Superior temporal gyrus (tissue), 1 donor: Measurements from ENCODE around the gene NMNAT1.
"Not testable (repeated sequence)": the region's sequence is repeated elsewhere in the genome, so short reads cannot be mapped to it uniquely, and the experiment has no call there.

ENCODE experiments used
- DNase-seq: peaks from one replicate; pipeline ENCODE4 v3.0.0-alpha.2; 2016; ENCODE audit errors: extremely low spot score

NMNAT1 gene

DNA sequence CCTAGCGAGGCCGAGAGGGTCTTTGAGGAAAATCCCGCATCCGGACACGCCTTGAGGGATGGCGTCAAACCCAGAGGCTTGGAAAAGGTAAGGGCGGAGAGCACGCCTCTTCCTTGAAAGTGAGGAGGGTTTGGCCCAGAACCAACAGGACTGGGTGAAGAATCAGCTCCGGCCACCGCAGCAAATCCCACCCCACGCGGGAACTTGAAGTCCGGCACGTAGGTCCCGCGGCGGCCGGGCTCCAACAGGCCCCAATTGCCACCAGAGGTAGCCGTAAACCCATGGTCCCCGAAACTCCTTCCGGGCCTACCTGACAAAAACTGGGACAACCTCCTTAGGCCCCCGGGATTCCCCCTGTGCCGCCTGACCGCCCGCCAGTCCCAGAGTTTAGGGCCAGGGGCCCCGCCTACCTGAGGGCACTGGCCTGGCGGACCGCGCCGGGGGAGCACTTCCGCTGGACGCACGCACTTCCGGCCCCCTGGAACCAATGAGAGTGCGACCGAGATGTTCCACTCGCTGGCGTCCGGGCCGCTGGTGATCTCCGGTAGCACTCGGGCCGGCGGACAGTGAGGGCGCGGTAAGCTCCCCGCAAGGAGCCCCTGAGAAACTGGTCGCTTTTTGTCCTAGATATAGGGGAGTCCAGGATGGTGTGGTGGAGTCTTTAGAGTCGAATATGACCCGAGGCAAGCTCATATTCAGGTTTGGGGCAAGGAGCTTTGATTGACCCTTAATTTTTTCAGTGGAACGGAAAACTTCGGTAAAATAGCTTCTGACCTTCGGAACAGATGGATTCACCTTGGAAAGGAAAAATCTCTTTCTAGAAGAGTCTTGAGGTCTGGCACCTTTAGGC is at the start of gene NMNAT1, which contains the start of gene LZIC:
Gene NMNAT1, plus strand, starts transcription at position 537 of the 850 bp plus-strand sequence. CDS start 28,599 bp downstream, outside the sequence.
Gene LZIC, minus strand, starts transcription at position 453 of the 850 bp plus-strand sequence. CDS start 6,772 bp downstream, outside the sequence.
- DNase-seq = peak; percentile 94

DNA sequence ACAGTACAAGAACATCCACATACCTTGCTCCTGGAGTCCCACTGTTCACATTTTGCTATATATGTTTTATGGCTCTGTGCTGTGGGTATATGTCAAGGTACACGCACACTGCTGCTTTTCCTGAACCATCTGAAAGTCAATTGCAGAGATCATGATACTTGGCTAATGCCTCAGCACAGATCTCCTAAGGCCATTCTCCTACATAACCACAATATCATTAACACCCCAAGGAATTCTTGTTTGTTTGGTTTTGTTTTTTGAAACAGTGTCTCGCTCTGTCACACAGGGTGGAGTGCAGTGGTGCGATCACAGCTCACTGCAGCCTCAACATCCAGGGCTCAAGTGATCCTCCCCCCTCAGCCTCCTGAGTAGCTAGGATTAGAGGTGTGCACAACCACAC is 49.2 kb upstream of the NMNAT1 start:
- DNase-seq = no peak

DNA sequence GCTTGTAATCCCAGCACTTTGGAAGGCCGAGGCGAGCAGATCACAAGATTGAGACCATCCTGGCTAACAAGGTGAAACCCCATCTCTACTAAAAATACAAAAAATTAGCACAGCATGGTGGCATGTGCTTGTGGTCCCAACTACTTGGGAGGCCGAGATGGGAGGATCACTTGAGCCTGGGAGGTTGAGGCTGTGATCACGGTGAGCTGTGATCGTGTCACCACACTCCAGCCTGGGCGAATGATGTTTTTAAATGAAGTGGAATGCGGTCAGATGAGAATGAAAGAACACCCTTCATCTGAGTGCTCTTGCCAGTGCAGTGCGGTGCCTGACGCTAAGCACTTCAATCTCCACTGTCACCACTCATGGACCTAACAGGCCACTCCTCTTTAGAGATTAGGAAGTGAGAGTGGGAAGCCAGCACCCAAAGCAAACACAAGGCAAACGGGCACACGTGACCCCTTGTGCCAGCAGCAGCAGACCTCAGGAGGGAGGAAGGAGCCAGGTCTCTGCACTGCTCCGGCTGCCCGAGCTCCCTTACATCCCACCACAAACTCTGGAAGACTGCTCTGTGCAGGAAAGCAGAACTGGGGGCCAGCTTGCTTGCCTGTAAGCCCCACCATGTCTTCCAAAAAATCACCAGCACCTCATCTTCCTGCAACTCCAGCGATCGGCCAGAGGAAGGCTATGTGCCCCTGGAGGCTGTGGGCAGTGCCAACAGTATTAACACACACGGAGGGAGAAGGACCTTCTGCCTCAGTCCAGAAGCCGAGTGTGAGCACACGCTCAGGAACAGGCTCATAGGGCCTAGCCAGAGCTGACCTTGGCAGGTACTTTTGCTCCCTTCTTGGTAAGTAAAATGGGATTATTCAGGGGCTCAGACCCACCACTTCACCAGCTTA is 42.9 kb upstream of the NMNAT1 start:
- DNase-seq = peak; percentile 65

DNA sequence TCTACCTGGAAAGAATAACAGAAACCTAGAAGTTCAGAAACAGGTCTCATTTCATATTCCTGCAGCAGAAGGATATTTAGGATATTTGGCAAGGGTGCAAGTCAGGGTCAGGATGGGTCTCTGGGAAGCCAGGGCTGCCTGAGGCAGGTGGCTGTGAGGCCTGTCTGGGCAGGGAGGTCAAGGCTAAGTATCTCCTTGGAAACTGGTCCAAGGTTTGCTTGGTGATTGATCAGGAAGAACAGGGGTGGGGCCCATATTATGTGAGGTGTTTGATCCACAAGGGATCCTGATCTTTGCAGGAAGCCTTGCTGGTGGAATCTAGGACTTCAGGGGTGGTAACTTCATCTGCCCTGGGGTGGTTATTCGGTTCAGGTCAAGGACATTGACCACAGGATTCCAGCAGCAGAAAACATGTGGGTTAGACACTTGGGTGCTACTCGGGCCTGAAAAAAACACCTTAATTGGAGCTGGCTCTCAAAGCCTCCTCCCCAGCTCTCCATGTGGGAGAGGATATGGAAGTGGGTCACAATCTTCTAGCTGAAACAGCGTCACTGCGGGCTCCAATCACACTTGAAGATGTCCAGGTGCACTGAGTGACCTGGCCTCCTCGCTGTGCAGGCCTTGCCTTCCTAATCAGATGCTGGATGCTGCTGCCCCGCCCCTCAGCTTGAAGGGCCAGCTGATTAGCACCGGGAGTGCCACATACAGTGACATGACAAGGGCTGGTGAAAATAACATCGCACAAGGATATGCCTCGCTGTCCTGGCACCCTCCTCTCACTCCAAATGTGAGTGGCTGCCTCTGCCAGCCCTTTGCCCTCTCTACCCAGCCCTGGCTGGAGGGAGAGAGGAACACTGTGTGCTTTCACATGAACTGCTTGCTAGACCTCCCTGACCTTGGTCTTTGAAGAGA is 41.9 kb upstream of the NMNAT1 start:
- peak; percentile 45 for DNase-seq

DNA sequence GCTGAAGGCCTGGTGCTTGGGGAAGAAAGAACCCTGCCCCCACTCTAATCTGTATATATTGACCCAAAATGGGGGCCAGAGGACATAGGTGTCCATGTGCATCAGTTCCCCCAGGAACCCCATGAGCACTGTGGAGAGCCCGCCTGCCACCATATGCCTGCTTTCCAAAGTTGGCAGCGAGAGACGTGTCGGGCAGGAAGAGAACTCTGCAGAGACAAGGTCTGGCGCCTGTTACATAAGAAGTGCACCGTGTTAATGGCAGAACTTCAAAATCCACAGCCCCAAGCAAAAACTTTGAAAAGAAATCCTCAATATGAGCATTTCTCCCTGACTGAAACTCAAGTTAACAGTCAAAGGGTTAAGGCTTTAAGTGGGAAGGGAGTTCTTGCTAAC is 41.2 kb upstream of the NMNAT1 start:
- peak; percentile 50 for DNase-seq

DNA sequence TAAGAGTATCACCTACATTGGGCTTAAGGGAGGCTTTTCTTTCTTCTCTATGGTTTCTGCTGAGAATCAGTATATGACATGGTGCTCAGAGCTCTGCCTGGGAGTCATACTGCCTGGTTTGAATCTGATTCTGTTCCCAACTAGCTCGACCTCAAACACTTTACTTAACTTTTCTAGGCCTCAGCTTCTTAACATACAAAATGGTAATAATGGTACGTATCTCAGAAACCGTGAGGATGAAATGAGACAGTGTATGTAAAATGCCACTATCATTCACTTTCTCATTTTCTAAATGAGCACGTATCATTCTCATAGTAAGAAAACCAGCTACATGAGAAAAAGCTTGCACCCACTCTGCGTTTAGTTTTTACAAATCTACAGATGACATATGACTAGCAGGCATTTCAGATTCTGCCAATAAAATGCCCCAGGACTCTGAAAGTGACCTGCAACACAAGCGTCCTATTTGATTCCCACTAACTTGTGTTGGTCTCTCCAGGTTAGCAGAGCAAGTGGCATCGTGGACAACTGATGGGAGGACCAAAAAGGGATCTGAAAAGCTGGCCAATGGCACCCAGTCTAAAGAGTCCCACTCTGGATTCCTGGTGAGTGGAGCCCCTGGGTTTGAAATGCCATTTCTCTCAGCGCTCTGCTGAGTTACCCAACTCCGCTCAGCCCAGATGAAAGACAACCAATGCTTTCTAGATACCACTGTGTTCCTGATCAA is 39.3 kb upstream of the NMNAT1 start:
- DNase-seq = no peak

DNA sequence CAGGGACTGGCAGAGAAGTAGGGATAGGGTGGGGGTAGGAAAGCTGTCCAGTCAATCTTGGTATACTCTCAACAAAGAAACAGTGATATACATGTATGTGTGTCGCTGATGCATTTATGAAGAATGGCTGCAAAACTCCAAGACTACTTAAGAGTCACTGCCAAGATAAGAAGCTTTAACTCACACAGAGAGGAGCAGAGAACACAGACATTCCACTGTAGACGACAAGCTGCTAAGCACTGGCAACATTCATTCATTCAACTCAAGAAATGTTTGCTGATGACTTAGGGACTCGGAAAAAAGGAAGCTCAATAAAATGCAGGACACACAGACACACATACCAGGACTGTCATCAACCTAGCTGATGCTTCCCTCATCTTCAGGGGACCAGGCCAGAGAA is 38.7 kb upstream of the NMNAT1 start:
- no peak for DNase-seq

DNA sequence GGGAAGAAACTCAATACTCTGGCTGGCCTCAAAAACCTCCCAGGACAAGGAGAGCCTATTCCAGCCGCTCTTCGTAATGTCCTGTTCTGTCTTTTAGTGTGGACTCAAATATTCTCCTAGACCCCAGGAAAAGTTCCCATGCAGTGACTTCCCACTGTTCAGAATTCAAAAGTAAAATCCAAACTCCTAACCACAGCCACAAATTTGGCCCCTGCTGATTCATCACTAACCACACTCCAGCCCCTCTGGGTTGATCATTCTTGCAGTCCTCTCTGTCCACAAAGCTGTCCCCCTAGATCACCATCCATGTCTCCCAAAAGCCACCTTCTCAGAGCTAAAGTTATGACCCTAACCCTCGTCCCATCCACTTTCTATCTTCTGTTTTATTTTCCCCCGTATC is 38.3 kb upstream of the NMNAT1 start:
- no peak for DNase-seq

DNA sequence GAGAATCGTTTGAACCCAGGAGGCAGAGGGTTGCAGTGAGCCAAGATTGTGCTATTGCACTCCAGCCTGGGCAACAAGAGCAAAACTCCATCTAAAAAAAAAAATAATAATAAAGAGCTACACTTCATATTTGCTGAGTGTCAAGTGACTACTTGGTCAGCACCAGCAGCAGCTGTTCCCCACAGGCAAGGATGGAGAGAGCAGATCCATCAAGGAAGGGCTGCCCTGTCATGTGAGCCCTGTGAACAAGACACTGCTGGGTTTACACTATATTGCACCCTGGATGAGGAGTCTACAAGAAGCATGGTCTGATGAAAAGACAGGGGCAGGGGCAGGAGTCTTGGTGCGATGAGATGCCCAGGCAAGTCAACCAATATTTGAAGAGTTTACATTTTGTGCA is 36.8 kb upstream of the NMNAT1 start:
- DNase-seq = no peak

DNA sequence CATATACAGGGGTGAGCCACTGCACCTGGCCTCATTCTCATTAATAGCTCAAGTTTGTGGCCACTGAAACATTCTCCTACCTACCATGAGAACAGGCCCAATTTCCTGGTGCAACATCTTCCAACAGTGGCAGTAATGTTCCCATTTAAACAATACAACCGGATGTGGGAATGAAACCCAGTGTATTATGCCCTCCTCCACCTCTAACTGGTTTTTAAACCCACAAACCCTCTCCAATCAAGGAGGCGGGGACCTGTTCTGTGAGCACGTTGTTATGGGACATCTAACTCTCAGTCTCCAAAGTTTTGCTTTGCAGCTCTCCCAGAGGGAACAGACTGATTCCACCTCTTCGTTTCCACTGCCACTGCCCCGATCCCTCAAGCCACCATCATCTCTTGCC is 35.8 kb upstream of the NMNAT1 start:
- DNase-seq = no peak

DNA sequence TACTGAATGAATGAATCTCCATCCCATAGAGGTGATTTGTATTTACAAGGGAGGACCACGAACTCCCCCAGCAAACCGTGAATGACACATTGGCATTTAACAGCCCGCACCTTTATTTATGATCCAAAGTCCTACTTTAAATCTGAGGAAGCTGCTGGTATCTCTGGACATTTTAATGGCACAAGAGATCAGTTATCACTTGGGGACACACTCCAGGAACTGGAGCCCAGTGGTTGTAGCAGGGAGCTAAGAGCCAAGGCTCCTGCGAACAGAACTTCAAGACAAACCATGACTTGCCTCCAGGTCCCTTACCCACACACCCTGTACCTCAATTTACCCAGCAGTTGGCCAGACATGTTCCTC is 34.4 kb upstream of the NMNAT1 start:
- DNase-seq = no peak

DNA sequence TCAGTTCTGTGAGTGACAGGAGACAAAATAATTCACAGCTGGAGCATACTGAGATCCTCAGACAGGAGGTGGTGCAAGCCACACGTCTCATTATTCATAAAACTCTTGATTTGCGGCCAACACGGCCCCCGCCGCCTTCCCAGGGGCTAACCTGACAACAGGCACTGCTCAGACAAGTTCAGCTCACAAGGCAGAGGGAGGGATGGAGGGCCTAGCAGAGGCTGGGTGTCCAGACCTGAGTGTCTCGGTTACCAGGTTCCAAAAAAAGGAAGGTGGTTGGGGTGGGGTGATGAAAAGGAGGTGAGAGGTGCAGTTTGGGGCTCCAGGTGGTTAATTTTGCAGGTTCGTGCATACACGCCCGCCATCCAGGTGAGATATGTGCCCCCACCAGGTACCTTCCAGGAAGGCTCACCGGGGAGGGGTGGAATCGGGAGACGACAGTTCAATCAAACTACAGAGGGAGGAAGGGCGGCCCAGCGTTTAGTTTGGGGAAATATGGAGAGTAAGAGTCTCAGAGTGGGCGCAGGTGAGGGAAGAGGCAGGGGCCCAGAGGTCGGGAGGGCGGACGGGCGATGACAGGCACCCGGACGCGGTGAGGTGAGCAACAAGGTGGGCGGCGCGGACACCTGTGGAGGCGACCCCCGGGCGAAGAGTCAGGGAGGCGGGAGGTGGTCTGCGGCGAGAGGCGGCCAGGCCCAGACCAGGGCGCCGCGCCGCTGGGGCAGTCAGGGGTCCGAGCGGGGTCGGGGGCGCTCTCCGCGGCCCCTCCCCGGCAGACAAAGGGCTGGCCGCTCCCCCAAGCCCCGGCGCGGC is 33.8 kb upstream of the NMNAT1 start:
- no peak for DNase-seq

DNA sequence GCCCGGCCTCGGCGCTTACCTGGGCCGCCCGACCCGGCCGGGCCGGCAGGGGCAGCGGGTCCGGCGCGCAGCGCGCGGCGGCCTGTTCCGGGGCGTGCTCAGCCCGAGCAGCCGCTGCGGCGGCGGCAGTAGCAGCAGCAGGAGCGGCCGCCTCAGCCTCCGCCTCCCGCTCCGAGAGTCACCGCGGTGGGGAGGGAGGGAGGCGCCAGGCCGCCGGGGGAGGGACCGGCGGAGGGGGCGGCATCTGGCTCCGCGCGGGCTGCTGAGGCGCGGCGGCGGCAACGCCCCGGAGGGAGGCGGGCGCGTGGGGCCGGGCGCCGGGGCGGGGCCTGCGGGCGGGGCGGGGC is 33.2 kb upstream of the NMNAT1 start, which contains the start of gene CTNNBIP1:
Gene CTNNBIP1, minus strand, starts transcription at position 194 of the 347 bp plus-strand sequence. CDS start 38,205 bp downstream, outside the sequence.
- no peak for DNase-seq

DNA sequence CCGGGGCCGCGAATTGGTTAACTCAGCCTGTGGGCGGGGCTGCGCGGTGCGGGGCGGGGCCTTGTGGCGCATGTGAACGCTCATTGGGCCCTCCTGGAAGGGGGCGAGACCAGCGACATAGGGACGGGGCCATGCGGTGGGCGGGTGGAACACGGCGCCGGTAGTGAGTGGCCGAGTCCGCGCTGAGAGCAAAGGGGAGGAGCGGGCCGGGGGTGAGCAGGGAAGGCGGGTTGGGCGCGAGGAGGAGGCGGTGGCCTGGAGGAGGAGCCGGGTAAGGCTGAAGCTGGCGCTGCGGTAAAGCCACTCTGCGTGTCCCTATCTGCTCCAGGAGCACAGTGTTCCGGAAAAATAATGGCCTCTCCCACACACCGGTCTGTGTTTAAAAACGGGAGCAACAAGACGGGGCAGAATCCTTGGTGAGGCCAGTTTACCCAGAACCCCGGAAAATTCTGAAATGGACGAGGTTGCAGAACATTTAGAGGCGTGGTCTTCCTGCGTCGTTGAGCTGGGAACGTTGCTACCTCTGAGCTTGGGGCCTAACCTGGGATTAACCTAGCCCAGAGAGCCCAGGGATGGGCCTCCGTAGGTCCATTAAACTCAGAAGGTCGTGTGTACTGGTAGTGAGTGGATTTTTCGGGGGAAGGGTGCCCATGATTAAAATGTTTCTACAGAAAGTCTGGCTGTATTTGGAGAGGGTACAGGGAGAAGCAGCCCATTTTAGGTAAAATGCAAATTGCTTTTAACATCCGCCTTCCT is 32.7 kb upstream of the NMNAT1 start:
- peak; percentile 98 for DNase-seq

DNA sequence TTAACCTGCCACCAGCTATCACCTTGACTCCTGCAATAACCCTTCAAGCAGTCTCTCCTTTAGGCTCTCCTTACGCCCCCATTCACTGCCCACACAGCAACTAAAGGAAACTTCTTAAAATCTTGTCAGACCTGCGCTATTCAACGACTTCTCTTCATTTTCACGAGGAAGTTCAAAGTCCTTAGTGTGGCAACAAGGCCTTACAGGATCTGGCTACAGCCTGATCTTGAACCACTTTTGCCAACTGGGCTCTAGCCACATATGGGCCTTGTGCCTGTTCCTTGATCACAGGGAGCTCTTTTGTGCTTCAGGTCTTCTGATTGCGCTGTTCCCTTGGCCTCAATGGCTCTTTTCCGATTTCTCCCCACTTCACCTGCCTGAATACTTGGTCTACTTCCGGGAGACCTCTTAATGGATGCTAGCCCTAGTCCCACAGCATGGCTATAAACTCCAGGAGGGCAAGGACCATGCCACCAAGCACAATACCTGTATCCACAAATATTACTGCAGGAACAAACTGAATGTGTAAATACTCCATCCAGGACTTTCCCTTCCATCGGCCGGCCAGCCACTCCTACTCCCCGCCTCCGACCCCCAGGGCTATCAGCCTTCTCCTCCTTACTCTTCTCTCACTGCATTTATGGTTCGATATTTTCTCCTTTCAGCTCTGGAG is 30.9 kb upstream of the NMNAT1 start:
- DNase-seq = no peak

DNA sequence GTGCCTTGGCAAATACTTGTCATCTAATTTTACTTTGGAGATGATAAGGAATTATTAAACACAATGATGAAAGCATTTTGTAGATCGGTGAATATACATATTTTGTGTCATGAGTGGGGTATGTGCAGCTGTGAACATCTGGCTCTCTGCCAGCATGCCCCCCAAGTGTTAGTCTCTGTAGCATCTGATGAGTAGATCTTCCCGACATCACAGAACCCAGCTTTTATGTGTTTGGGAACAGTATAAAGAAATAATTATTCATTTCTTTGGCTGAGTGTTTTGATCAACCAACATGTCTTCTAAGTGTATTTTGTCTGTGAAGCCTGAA is 28.7 kb upstream of the NMNAT1 start:
- DNase-seq = no peak

DNA sequence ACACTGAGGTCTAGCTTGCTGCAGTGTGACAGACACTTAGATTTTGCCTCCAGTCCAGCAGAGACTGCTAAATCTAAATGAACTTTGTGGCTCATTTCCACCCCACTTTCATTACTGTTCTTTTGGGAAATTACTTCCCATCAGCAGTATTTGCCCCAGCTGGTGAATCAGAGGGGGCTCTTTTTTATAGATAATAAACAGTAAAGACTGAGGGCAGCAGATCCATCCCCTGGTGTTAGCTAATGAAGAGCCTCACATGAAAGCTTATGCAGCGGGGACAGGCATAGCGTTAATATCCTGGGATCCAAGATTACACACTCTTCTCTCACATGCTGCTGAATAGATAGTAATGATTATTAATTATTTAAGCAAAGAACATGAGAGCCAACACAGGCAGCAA is 26.8 kb upstream of the NMNAT1 start:
- no peak for DNase-seq

DNA sequence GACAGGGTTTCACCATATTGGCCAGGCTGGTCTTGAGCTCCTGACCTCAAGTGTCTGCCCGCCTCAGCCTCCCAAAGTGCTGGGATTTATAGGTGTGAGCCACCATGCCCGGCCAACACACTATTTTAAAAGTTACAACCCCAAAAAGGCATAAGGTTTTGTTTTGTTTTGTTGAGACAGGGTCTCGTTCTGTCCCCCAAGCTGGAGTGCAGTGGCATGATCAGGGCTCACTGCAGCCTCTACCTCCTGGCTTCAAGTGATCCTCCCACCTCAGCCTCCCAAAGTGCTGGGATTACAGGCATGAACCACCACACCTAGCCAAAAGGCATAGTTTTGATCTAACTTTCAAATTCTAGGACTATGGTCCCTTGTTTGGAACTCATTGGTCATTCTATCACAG is 25.8 kb upstream of the NMNAT1 start:
- not testable (repeated sequence) for DNase-seq

DNA sequence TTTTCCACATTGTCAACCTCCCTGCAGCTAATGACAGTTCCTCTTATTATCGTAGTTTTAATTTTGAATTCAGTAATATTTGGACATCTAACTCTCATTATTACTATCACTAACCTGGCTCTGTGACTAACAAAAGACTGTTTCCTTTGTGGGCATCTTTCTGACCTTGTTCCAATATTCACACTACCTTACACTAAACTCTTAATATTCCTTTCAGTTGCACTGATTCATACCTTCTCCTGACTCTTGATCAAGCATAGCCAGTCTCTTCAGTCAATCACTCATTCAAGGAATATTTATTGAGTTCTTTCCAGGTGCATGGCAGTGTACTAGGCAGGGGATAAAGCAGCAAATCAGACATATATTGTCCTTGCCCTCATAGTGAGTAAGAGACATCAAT is 25.4 kb upstream of the NMNAT1 start:
- DNase-seq = no peak
